Mucosa of descending colon (tissue), 3 donors: ENCODE data around the gene KLHL30. TPM values are rescaled to one million over a fixed set of nuclear protein-coding genes. Genes with fewer than 3 reads are reported as not detected.
A peak's percentile ranks its signal among the peaks of the same experiment; 100 is the strongest.

Experiments
- ATAC-seq: fragments of 200-7000 bp; cut with Tn5 transposase; one replicate; pipeline ENCODE4 v1.9.1; 2020; ENCODE audit warnings: mild to moderate bottlenecking, moderate library complexity
- DNase-seq, 3 donors: peaks; one replicate each; pipeline ENCODE4 v3.0.0-alpha.2; 2020
- H3K36me3 ChIP-seq: fragments of 200-600 bp; one replicate; pipeline ENCODE4 v1.8.0; 2021; ENCODE audit warnings: low read depth, mild to moderate bottlenecking
- H3K4me1 ChIP-seq: fragments of 200-600 bp; one replicate; pipeline ENCODE4 v1.8.0; 2021; ENCODE audit warnings: low read depth, mild to moderate bottlenecking
- H3K4me3 ChIP-seq: fragments of 200-600 bp; one replicate; pipeline ENCODE4 v1.8.0; 2021; ENCODE audit warnings: mild to moderate bottlenecking
- H3K9me3 ChIP-seq: fragments of 200-600 bp; one replicate; pipeline ENCODE4 v1.8.0; 2021; ENCODE audit warnings: mild to moderate bottlenecking
- CTCF ChIP-seq: fragments of 200-600 bp; IDR thresholded peaks from one replicate; pipeline ENCODE4 v1.8.0; 2022; ENCODE audit warnings: antibody characterized with exemption, mild to moderate bottlenecking
- intact Hi-C, 2 donors: fragments of 100-400 bp; cut with DNase I in 1 of 2; cut with micrococcal nuclease in 1 of 2; formaldehyde crosslinking; loops; one replicate each; pipeline versions ENCODE4 v1.11.0 to v1.11.1; 2022; cut with DNase I, micrococcal nuclease
- total RNA-seq, 3 donors: library from RNA; stranded (reverse); fragmentation: NEBNext Ultra II Directional in 2 of 3; extraction: Animal tissue kit (Norgen Biotek cat#: 25700) in 2 of 3; gene quantifications; one replicate each; pipeline versions ENCODE4 v1.2.1 to v1.2.4, GENCODE V29; 2021 to 2023
- donor health status: DM: no; HTN: no; CAD: no; lungs with moderate emphysema.
- donor health status: DM: no; HTN: no; CAD: no.
- donor health status: DM: no; HTN: yes; CAD: no.

The KLHL30 gene
- total RNA-seq, 3 donors from 2014 or later, result 0.17 to 1.1 (median 0.24) TPM

- ATAC-seq, result peak; percentile 27
- no peak for DNase-seq
- no peaks in the 10 kb centered on the region for H3K9me3 ChIP-seq
- intact Hi-C loops, result no loop called here
- peaks cover 19% of the 10 kb centered on the region for H3K4me1 ChIP-seq
- no peak for TF ChIP-seq CTCF
- H3K36me3 ChIP-seq, result no peaks in the 10 kb centered on the region
- no peak overlapping the region for H3K4me3 ChIP-seq
Measured at GRCh38 chr2:238142382-238143205, 4.1 kb downstream of the KLHL30 start.

DNA sequence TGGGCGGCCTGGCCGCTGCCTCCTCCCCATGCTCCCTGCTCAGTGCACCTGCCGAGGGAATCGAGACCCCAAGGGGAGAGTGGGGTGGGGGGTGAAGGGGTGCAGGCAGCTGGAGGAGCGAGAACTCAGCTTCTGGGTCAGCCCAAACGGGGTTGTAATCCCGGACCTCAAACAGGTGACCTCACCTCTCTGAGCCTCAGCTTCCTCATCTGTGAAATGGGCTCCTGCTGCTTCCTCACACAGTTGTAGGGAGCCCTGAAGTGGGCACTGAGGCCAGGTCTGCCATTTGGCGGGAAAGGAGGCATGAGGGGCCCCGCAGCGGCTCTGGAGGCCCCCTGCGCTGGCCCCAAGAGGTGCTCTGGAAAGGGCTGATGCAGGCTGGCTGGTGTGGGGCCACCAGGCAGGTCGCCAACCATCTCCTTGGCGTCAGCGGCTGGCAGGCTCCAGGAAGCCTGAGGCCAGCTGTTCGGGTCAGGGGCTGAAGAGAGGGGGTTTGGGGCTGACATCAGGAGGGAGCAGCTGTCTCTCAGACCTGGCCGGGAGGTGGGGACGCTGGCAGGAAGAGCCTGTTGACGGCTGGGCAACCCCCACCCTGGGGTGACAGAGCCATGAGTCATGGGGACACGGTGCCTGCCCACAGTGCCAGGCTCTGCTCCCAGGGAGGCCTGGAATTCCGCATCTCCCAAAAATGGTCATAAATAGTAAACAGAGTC is 4.9 kb downstream of the KLHL30 start:
- Histone ChIP-seq H3K4me3 (no peak overlapping the region), H3K36me3 (no peaks in the 10 kb centered on the region), H3K4me1 (peaks cover 18% of the 10 kb centered on the region), H3K9me3 (no peaks in the 10 kb centered on the region)
- no peak for ATAC-seq
- TF ChIP-seq CTCF, result no peak
- intact Hi-C loops, result no loop called here
- DNase-seq, result no peak

DNA sequence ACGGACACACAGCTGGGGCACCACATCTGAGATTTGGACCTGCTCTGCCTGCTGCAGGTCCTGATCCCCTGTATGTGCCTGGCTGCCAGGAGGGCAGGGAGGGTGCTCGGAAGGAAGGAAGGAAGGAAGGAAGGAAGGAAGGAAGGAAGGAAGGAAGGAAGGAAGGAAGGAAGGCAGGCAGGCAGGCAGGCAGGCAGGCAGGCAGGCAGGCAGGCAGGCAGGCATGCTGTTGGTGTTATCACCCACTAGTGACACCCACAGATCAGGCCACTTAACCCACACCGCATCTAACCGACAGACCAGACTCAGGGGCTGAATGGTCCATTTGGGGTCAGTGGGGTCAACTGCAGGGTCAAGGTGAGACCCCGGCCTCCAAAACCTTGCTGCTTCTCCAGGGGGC is 5.8 kb downstream of the KLHL30 start:
- no peaks in the 10 kb centered on the region for H3K9me3 ChIP-seq
- no peaks in the 10 kb centered on the region for H3K36me3 ChIP-seq
- no peak for TF ChIP-seq CTCF
- peaks cover 16% of the 10 kb centered on the region for H3K4me1 ChIP-seq
- intact Hi-C loops, result no loop called here
- no peak overlapping the region for H3K4me3 ChIP-seq
- no peak for ATAC-seq
- DNase-seq, result no peak

DNA sequence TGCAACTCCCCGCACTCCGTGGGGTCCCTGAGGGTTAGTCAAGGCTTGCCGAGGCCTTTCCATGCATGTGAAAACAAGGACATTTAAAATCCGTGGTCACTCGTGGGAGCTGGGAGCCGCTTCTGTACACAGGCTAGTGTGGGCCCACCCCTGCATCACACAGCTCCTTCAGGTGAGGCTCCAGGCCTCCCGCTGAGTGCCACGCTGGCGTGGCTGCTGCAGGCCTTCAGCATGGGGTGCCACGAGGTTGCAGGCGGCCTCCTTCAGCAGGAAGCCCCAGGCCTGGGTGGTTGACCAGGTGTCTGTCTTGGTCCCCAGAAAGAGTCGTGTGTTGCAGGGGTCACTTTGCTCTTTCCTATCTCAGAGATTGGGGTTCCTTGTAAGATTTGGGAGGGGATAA is 6.6 kb downstream of the KLHL30 start:
- H3K4me3 ChIP-seq, result no peak overlapping the region
- H3K4me1 ChIP-seq, result peaks cover 16% of the 10 kb centered on the region
- DNase-seq (no peak), ATAC-seq (no peak)
- intact Hi-C loops, result no loop called here
- no peak for TF ChIP-seq CTCF
- no peaks in the 10 kb centered on the region for H3K36me3 ChIP-seq
- no peaks in the 10 kb centered on the region for H3K9me3 ChIP-seq

DNA sequence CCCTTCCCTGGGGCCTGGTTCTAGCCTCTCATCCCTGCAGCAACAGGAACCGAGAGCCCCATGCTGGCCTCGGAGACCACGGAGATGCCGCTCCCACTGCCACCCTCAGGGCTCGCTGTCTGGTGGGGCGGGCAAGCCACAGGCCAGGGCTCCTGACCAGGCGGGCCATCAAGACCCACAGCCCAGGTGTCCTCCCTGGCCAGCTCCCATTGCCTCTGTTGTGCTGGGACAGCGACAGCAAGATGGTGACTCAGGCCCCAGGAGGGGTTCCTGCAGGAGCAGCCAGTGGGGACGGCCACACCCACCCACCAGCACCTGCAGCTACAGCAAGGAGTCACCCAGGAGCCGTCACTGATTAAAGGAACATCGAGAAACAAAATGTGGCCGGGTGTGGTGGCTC is 7.4 kb downstream of the KLHL30 start:
- intact Hi-C loops, result no loop called here

More for the DNA sequence above, 7.4 kb downstream of the KLHL30 start:
- no peak for DNase-seq
- Histone ChIP-seq H3K4me1 (peaks cover 16% of the 10 kb centered on the region), H3K9me3 (no peaks in the 10 kb centered on the region), H3K4me3 (no peak overlapping the region), H3K36me3 (no peaks in the 10 kb centered on the region)
- ATAC-seq, result no peak
- no peak for TF ChIP-seq CTCF
